ENCODE measurements around the gene AOC2.

AOC2 gene

DNA sequence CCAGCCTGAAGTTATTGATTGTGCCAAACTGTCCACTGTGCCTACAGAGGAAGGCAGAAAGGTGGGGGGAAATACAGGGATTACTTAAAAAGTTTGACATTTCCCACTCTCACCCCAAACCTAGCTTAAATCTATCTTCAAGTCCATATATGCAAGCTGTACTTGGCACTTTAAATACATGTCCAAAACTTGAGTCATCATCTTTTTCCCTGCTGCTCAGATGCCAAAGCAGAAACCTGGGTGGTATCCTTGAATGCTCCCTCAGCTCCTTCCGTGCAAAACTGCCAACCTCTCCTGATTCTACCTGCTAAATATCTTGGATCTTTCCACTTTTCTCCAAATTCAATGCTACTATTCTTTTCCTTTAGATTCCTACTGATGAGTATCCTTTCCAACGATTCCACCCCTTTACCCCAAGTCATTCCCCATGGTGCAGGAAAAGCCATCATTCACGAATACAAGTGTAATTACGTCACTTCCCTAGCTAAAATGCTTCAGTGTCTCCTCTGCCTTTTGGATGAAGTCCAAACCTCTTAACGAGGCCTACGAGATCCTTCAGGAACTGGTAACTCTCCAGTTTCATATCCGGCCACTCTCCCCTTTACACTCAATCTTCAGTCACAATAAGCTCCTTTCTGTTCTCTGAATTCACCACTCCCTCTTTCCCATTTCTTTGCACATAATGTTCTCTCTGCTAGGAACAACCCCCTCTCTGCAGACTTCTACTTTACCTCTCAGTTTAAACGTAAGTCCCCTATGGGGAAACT lies 29.6 kb upstream of the AOC2 start:
- no peaks in the 10 kb centered on the region for H3K27me3 ChIP-seq (ENCODE audit: low read depth)
- DNase-seq (ENCODE audit: low spot score in 2 of 2) = no peak
- no peaks in the 10 kb centered on the region for H3K9me3 ChIP-seq
- no peak overlapping the region for H3K4me3 ChIP-seq
- peaks cover 81% of the 10 kb centered on the region for H3K36me3 ChIP-seq (replicated peaks)
- in situ Hi-C loops (cut with MboI; ENCODE audit: low sequenced_read_pairs) = no loop called here
- H3K4me1 ChIP-seq = no peaks in the 10 kb centered on the region

DNA sequence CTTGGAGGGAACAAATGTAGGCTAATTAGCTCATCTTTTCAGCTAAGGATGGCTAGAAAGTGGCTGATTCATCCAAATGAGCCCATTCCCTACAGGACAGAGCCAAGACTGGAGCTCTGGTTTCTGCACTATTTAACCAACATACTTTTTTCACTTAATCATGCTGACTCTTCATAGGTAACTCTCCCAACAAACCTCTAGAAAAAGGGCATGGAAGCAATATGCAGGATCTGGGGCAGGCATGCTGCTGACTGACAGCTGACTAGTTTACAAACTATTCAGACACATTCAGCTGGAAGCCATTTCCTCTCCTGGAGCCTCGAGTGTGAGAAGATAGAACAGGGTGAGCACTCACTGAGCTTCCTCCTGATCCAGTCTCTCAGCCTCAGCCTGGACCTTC lies 26.5 kb upstream of the AOC2 start:
- in situ Hi-C loops (cut with MboI; ENCODE audit: low sequenced_read_pairs) = no loop called here
- peaks cover 72% of the 10 kb centered on the region for H3K36me3 ChIP-seq (replicated peaks)
- H3K9me3 ChIP-seq = no peaks in the 10 kb centered on the region
- H3K4me1 ChIP-seq = no peaks in the 10 kb centered on the region
- no peak overlapping the region for H3K4me3 ChIP-seq
- no peak for DNase-seq (ENCODE audit: low spot score in 2 of 2)
- H3K27me3 ChIP-seq (ENCODE audit: low read depth) = no peaks in the 10 kb centered on the region

DNA sequence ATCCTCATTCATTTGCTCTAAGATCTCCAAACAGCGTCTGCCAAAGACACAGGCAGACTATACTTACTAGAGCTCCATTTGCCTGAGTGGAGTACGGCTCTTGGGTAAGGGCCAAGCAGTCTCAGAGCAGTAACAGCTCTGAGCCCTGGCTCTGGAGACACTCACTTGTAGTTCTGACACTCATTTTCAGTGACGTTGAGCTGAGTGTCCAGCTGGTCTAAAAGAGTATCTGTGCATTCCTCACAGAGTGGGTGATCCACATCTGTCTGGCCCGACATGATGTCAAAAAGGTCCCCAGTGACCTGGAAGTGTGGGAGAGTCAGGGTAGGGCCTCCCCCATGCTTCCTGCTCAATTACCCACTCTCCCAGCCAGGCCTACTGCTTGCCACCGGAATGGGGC lies 26.0 kb upstream of the AOC2 start:
- Histone ChIP-seq H3K27me3 (ENCODE audit: low read depth) (no peaks in the 10 kb centered on the region), H3K4me3 (no peak overlapping the region), H3K9me3 (no peaks in the 10 kb centered on the region), H3K4me1 (no peaks in the 10 kb centered on the region), H3K36me3 (replicated peaks) (peaks cover 69% of the 10 kb centered on the region)
- no peak for DNase-seq (ENCODE audit: low spot score in 2 of 2)
- in situ Hi-C loops (cut with MboI; ENCODE audit: low sequenced_read_pairs) = no loop called here

DNA sequence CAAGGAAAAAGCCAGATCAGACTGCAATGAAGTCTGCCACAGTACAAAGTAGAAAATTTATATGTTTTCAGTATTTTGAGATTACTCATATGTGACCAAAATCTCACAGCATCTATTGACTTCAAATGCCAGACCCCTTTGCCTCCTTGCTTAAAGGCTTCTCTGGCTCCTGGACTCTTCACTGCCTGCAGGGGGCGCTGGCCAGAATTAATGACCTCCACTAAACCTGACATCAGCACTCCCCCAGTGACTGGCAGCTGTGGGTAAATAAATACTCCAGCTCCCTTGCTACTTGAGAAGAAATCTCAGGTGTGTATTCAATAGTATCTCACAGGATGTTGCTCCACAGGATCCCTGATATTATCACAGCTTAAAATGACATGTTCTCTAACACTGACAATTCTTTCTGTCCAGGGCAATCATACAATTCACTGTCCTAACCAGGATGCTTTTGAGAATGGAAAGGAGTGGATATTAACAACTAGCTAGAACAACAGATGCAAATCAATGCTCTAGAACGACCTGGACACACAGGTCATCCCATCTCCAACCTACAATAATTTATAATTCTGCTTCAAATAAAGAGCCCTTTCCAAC lies 24.3 kb upstream of the AOC2 start:
- H3K27me3 ChIP-seq (ENCODE audit: low read depth) = no peaks in the 10 kb centered on the region
- H3K36me3 ChIP-seq (replicated peaks) = peaks cover 52% of the 10 kb centered on the region
- H3K4me3 ChIP-seq = no peak overlapping the region
- H3K4me1 ChIP-seq = no peaks in the 10 kb centered on the region
- peak; percentile 61 to 86 for DNase-seq (ENCODE audit: low spot score in 2 of 2)
- in situ Hi-C loops (cut with MboI; ENCODE audit: low sequenced_read_pairs) = no loop called here
- H3K9me3 ChIP-seq = no peaks in the 10 kb centered on the region

DNA sequence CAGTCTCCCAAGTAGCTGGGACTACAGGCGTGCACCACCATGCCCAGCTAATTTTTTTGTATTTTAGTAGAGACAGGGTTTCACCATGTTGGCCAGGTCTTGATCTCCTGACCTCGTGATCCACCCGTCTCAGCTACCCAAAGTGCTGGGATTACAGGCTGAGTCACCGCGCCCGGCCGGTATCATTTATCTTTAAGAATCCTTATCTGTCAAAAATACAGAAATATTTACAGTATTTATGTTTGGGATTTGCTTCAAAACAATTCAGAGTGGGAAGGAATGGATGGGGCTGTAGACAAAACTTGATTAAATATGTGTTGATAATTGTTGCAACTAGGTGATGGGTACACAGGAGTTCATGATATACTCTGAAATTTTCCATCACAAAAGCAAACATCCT lies 23.2 kb upstream of the AOC2 start:
- in situ Hi-C loops (cut with MboI; ENCODE audit: low sequenced_read_pairs) = no loop called here
- Histone ChIP-seq H3K4me1 (no peaks in the 10 kb centered on the region), H3K27me3 (ENCODE audit: low read depth) (no peaks in the 10 kb centered on the region), H3K4me3 (no peak overlapping the region), H3K9me3 (no peaks in the 10 kb centered on the region), H3K36me3 (replicated peaks) (peaks cover 41% of the 10 kb centered on the region)
- DNase-seq (ENCODE audit: low spot score in 2 of 2) = no peak

DNA sequence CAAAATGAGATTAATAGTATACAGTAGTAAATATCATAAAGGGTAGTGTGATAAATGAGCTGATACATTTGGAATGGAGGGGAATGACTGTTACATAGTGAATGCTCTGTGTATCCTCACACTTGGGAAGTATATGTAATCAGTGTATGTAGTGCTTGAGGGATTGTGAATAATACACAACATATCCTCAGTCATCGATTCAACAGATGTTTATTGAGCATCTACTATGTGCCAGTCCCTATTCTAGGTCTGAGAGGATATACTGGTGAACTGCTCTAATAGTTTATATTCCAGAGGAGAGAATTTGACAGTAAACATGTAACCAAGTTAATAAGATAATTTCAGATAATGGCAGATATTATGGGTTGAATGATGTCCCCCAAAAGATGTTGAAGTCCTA lies 16.9 kb upstream of the AOC2 start:
- no peaks in the 10 kb centered on the region for H3K27me3 ChIP-seq (ENCODE audit: low read depth)
- in situ Hi-C loops (cut with MboI; ENCODE audit: low sequenced_read_pairs) = loop anchor here (25.0 kb wide), 1 partner anchor 510 kb away; no protein-coding TSS in a partner anchor
- H3K9me3 ChIP-seq = no peaks in the 10 kb centered on the region
- H3K4me3 ChIP-seq = no peak overlapping the region
- H3K4me1 ChIP-seq = no peaks in the 10 kb centered on the region; the same call in 1 of the 2 replicates
- no peaks in the 10 kb centered on the region for H3K36me3 ChIP-seq (replicated peaks)
- no peak for DNase-seq (ENCODE audit: low spot score in 2 of 2)

DNA sequence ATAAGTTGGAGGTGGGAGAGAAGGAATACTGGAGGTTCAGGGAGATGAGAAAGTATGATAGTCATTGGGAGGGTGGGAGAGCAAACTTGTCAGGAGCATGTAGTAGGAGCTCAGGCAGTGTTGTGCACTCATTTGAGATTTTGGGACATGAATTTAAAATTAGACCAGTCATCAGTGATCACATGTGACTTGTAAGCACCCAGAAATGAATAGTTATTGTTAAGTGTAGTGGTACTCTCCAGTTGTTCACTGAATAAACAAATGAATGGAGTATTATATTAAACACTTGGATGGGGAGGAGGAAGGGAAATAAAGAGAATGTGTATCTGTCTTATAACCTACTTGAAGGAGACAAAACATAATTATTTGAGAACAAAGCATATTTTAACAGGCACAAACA lies 13.4 kb upstream of the AOC2 start:
- Histone ChIP-seq H3K4me1 (peaks cover 7% of the 10 kb centered on the region), H3K9me3 (no peaks in the 10 kb centered on the region), H3K27me3 (ENCODE audit: low read depth) (no peaks in the 10 kb centered on the region), H3K4me3 (no peak overlapping the region), H3K36me3 (replicated peaks) (peaks cover 19% of the 10 kb centered on the region)
- in situ Hi-C loops (cut with MboI; ENCODE audit: low sequenced_read_pairs) = loop anchor here (10.0 to 25.0 kb wide), 2 partner anchors 256 to 506 kb away; partner anchors contain the start of gene PSMC3IP
- DNase-seq (ENCODE audit: low spot score in 2 of 2) = no peak

DNA sequence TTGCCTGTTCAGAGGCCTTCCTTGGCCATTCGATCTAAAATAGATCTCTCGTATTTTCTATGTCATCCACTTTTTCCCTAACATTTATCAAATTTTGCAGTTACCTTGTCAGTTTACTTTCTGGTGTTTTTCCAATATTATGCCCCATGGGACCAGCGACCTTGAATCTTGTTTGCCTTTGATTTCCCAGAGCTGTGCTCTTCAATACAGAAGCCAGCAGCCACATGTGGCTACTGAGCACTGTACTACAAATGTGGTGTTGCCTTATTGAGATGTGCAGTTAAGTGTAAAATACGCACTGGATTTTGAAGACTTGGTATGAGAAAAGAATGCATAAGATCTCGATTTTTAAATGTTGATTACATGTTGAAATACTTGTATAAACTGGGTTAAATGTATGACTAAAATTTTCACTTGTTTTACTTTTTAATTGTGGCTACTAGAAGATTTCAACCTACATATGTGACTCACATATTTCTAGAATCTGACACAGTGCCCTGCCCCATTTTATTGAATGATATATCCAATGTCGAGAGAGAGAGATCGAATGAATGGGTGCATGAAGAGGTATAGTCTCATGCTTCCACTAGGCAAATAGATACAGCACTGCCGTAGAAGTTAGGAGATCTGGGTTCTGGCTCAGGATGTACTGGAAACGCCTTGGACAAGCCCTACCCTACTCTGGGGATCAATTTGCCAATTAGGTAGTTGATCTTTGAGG lies 12.0 kb upstream of the AOC2 start:
- in situ Hi-C loops (cut with MboI; ENCODE audit: low sequenced_read_pairs) = loop anchor here (10.0 to 25.0 kb wide), 2 partner anchors 258 to 505 kb away; partner anchors contain the start of gene PSMC3IP
- Histone ChIP-seq H3K9me3 (no peaks in the 10 kb centered on the region), H3K36me3 (replicated peaks) (peaks cover 32% of the 10 kb centered on the region), H3K4me1 (peaks cover 7% of the 10 kb centered on the region), H3K4me3 (peak overlapping the region; percentile 76), H3K27me3 (ENCODE audit: low read depth) (no peaks in the 10 kb centered on the region)
- DNase-seq (ENCODE audit: low spot score in 2 of 2) = no peak

DNA sequence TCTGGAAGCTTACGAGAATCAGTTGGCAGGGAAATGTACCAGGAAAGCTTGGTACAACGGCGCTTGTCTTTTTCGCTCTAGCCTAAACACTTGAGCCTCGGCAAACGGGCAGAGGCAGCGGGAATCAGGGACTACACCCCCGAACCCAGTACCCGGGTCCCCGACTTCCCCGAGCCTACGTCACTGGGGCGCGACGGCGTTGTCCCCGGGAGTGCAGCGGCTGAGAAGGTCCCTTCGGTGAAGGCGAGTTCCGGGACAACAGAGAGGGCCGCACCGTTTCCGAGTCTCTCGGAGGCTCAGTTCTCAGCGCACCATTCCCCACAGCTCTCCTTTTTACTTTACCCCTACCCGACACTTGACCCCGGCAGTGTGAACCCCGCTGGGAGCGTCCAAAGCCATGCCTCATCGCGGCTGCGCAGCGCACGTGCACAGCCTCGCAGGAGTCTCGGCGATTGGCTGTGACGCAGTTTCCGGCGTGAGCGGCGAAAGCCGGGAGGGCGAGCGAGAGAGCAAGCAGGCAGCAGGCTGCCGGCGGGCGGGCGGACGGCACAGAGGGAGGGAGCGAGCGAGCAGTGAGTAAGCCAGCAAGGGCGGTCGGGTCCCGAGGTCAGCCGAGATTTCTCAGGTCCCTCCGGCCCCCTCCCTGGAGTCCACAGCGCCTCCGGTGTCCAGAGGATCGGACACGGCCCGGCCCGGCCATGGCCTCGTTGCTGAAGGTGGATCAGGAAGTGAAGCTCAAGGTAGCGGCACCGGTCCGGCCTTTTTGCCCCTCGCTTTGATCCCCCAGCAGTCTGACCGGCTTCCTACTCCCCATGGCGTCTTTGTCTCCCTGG lies 11.2 kb upstream of the AOC2 start, which contains the start of gene PSME3:
Gene PSME3, plus strand, starts transcription at position 464 of the 833 bp plus-strand sequence. Its CDS starts 235 bp downstream, at position 699.
- in situ Hi-C loops (cut with MboI; ENCODE audit: low sequenced_read_pairs) = loop anchor here (10.0 to 25.0 kb wide), 2 partner anchors 258 to 504 kb away; partner anchors contain the start of gene PSMC3IP
- H3K27me3 ChIP-seq (ENCODE audit: low read depth) = no peaks in the 10 kb centered on the region
- H3K9me3 ChIP-seq = no peaks in the 10 kb centered on the region
- H3K4me3 ChIP-seq = peak within 1 kb of the TSS; percentile 76
- H3K36me3 ChIP-seq (replicated peaks) = peaks cover 40% of the 10 kb centered on the region
- H3K4me1 ChIP-seq = peaks cover 7% of the 10 kb centered on the region
- peak; percentile 92 for DNase-seq (ENCODE audit: low spot score in 2 of 2)

DNA sequence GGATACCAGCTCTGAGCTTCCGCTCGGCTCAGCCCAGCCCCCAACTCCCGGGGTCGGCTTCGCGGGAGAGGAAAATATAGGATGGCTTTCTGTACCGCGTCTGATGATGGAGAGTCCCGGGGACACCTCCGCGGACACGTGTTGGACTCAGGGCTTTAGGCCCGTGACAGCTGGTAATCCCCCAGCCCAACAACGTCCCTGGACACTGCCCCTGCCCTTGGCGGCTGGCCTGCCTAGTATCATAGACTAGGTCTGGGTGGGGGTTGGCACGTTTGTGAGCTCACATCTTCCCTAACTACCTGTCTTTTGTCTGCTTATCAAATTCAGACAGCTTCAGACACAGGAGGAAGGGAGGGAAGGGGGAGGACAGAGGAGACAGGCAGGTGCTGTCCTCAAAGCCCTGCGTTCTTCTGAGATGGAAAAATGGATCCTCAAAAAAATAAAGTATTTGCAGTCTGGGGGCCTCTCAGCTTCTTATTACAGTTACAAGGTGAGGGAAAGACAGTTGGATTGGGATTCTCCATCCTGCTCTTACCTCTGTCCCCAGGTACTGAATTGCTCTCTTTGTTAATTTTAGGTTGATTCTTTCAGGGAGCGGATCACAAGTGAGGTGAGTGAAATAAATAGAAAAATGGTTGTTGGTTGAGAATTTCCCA lies 10.5 kb upstream of the AOC2 start:
- Histone ChIP-seq H3K36me3 (replicated peaks) (peaks cover 47% of the 10 kb centered on the region), H3K27me3 (ENCODE audit: low read depth) (no peaks in the 10 kb centered on the region), H3K9me3 (no peaks in the 10 kb centered on the region), H3K4me3 (peak overlapping the region; percentile 76), H3K4me1 (peaks cover 7% of the 10 kb centered on the region)
- in situ Hi-C loops (cut with MboI; ENCODE audit: low sequenced_read_pairs) = loop anchor here (10.0 to 25.0 kb wide), 2 partner anchors 259 to 503 kb away; partner anchors contain the start of gene PSMC3IP
- DNase-seq (ENCODE audit: low spot score in 2 of 2) = no peak

DNA sequence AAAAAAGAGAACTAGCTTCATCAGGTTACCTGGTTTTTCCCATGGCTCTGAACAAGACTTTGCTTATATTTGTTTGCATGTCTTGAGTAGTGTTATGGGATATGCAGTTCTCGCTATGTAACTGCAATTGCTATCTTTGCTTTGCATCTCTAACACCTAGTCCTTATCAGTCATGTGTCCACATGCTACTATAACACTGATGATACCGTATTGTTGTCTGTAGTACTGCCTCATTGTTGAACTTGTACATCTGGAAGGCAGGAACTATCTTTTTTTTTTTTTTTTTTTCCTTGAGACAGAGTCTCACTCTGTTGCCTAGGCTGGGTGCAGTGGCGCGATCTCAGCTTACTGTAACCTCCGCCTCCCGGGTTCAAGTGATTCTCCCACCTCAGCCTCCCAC lies 8.6 kb upstream of the AOC2 start:
- H3K9me3 ChIP-seq = no peaks in the 10 kb centered on the region
- peaks cover 64% of the 10 kb centered on the region for H3K36me3 ChIP-seq (replicated peaks)
- in situ Hi-C loops (cut with MboI; ENCODE audit: low sequenced_read_pairs) = loop anchor here (10.0 to 25.0 kb wide), 2 partner anchors 261 to 502 kb away; partner anchors contain the start of gene PSMC3IP

DNA sequence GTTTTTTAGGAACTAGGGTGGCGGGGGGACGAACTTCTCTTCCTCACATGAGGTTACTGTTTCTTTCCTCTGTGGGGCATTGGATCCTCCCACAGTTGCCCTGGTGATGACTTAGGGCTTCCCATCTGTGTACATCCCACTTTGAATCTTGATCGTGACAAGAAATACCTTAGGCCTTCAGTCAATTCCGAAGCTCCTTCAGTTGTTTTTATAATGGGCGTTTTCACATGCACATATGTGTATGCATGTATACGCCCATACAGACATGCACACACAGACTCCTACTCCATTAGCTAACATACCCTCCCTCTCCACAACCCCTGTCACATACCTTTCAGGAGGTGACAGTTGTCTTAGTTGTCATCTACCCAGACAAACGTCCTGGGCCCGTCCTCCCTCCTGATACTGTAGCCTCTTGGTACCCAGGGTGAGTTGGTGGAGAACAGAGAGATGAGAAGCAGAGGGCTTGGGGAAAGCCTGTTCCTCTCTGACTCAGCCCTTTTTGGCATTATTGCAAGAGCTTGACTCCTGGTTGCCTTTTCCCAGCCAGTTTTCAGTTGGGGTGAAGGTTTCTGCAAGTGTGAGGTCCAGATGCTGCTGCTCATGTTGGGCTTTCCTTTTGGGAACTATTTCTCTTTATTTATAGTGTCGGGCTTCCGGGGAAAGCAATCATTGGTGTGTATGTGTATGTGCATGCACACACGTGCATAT lies 2.2 kb upstream of the AOC2 start:
- no peak for DNase-seq (ENCODE audit: low spot score in 2 of 2)
- no peak overlapping the region for H3K4me3 ChIP-seq
- peaks cover 82% of the 10 kb centered on the region for H3K36me3 ChIP-seq (replicated peaks)
- in situ Hi-C loops (cut with MboI; ENCODE audit: low sequenced_read_pairs) = loop anchor here (25.0 kb wide), 1 partner anchor 495 kb away; no protein-coding TSS in a partner anchor
- no peaks in the 10 kb centered on the region for H3K9me3 ChIP-seq
- H3K4me1 ChIP-seq = no peaks in the 10 kb centered on the region
- no peaks in the 10 kb centered on the region for H3K27me3 ChIP-seq (ENCODE audit: low read depth)

More for the DNA sequence above, 8.6 kb upstream of the AOC2 start:
- Histone ChIP-seq H3K27me3 (ENCODE audit: low read depth) (no peaks in the 10 kb centered on the region), H3K4me3 (no peak overlapping the region), H3K4me1 (peaks cover 7% of the 10 kb centered on the region)
- no peak for DNase-seq (ENCODE audit: low spot score in 2 of 2)
